ENCODE results near the gene TBC1D9.

GRCh38 chr4:140612357-140612756 is 143.8 kb downstream of the TBC1D9 start:
- no peak for TF ChIP-seq CTCF (IDR thresholded peaks at IDR 0.05)
- TF ChIP-seq POLR2A (IDR thresholded peaks at IDR 0.05): no peak
- TF ChIP-seq EP300 (IDR thresholded peaks at IDR 0.05): no peak
- no peak for TF ChIP-seq POLR2AphosphoS5 (IDR thresholded peaks at IDR 0.05)

Measured in sigmoid colon (tissue), 4 donors.